GM23248 (cell line): ENCODE data around the gene ITGAV. TPM values are rescaled to one million over a fixed set of nuclear protein-coding genes. Genes with fewer than 3 reads are reported as not detected.

Experiments used
- DNase-seq: peaks from one replicate; pipeline ENCODE4 v3.0.0-alpha.2; 2015
- H2AFZ ChIP-seq: fragments of 200-600 bp; sonication (generic); 2 replicates; pipeline ENCODE4 v1.6.1; 2016; ENCODE audit warnings: antibody characterized with exemption
- H3F3A ChIP-seq: fragments of 200-600 bp; sonication (generic); 2 replicates; pipeline ENCODE4 v1.6.1; 2016; ENCODE audit warnings: mild to moderate bottlenecking, antibody characterized with exemption, mixed run types; ENCODE audit not compliant: insufficient read depth
- H3K27ac ChIP-seq: fragments of 200-600 bp; sonication (generic); 2 replicates; pipeline ENCODE4 v1.5.1; 2016; ENCODE audit warnings: mild to moderate bottlenecking
- H3K27me3 ChIP-seq: fragments of 200-600 bp; sonication (generic); replicated peaks from 2 replicates; pipeline ENCODE4 v1.6.1; 2016; ENCODE audit warnings: mild to moderate bottlenecking; ENCODE audit not compliant: insufficient read depth
- H3K36me3 ChIP-seq: fragments of 200-600 bp; sonication (generic); 2 replicates; pipeline ENCODE4 v1.6.1; 2016; ENCODE audit warnings: low read depth, mild to moderate bottlenecking
- H3K4me1 ChIP-seq: fragments of 200-600 bp; sonication (generic); 2 replicates; pipeline ENCODE4 v1.6.1; 2016; ENCODE audit warnings: mild to moderate bottlenecking; ENCODE audit not compliant: insufficient read depth
- H3K4me2 ChIP-seq: fragments of 200-600 bp; sonication (generic); one replicate; pipeline ENCODE4 v1.6.1; 2016; ENCODE audit warnings: mild to moderate bottlenecking; ENCODE audit not compliant: unreplicated experiment
- H3K4me3 ChIP-seq: fragments of 200-600 bp; sonication (generic); 2 replicates; pipeline ENCODE4 v1.5.1; 2016; ENCODE audit warnings: mild to moderate bottlenecking
- H3K79me2 ChIP-seq: fragments of 200-600 bp; sonication (generic); 2 replicates; pipeline ENCODE4 v1.6.1; 2016; ENCODE audit warnings: mild to moderate bottlenecking; ENCODE audit not compliant: insufficient read depth
- H3K9ac ChIP-seq: fragments of 200-600 bp; sonication (generic); 2 replicates; pipeline ENCODE4 v1.6.1; 2016; ENCODE audit warnings: mild to moderate bottlenecking
- H3K9me2 ChIP-seq: fragments of 200-600 bp; sonication (generic); 2 replicates; pipeline ENCODE4 v1.6.1; 2016; ENCODE audit warnings: mixed run types, mild to moderate bottlenecking, moderate library complexity; ENCODE audit not compliant: insufficient read depth
- H3K9me3 ChIP-seq: fragments of 200-600 bp; sonication (generic); one replicate; pipeline ENCODE4 v1.6.1; 2017; ENCODE audit warnings: low read depth
- H4K20me1 ChIP-seq: fragments of 200-600 bp; sonication (generic); 2 replicates; pipeline ENCODE4 v1.6.0; 2016; ENCODE audit not compliant: insufficient read depth
- EZH2 ChIP-seq: fragments of 200-600 bp; sonication (generic); IDR thresholded peaks from 2 replicates; pipeline ENCODE4 v1.6.1; 2018; ENCODE audit warnings: antibody characterized with exemption, mild to moderate bottlenecking; ENCODE audit not compliant: insufficient read depth, poor library complexity, severe bottlenecking
- EZH2phosphoT487 ChIP-seq: fragments of 200-600 bp; sonication (generic); IDR thresholded peaks from 2 replicates; pipeline ENCODE4 v1.6.1; 2018; ENCODE audit warnings: antibody characterized with exemption, moderate library complexity, mild to moderate bottlenecking, low read depth; ENCODE audit not compliant: insufficient read depth
- WGBS, 2 experiments: methylation state at CpG; one replicate each; pipeline ENCODE4 v1.1.6; 2015 to 2017; ENCODE audit warnings: low lambda C conversion rate in 2 of 2, low coverage in 1 of 2; ENCODE audit errors: missing lambda C conversion rate in 2 of 2; 5-methylcytosine and 5-hydroxymethylcytosine counted together
- in situ Hi-C: fragments of 300-500 bp; cut with MboI; formaldehyde crosslinking; loops from 2 replicates; pipeline ENCODE4 v1.15.0; 2020
- polyA plus RNA-seq: library from polyadenylated mRNA; unstranded; fragments of >200 nt; fragmentation: Nextera tagmentation; extraction: Ambion mirVana; gene quantifications from 2 replicates; pipeline ENCODE4 v1.2.1, GENCODE V29; 2016
- total RNA-seq: library from RNA; depleted of rRNA; stranded (reverse); fragments of >200 nt; shearing (Covaris generic); gene quantifications from 2 replicates; pipeline ENCODE4 v1.2.3, GENCODE V29; 2014; rRNA removed

The ITGAV gene
- 233 and 250 TPM in 2 replicates for total RNA-seq
- polyA plus RNA-seq = 56.8 and 61.9 TPM in 2 replicates

- peak; percentile 96 for DNase-seq
- WGBS, 2 experiments = 0 to 2% methylated on average over 46 to 57 of the region's 71 CpGs
- Histone ChIP-seq H3K9me3 (no peaks in the 10 kb centered on the region), H3K27ac (peak within 1 kb of the TSS; percentile 78), H3K36me3 (no peaks in the 10 kb centered on the region), H4K20me1 (no peaks in the 10 kb centered on the region), H3K4me1 (peaks cover 22% of the 10 kb centered on the region), H3K9me2 (no peaks in the 10 kb centered on the region), H3F3A (peaks cover 3% of the 10 kb centered on the region; the same call in 1 of the 2 replicates), H3K9ac (peak within 1 kb of the TSS; percentile 85), H2AFZ (peak within 1 kb of the TSS; percentile 99), H3K27me3 (no peaks in the 10 kb centered on the region), H3K79me2 (peaks cover 59% of the 10 kb centered on the region), H3K4me3 (peak within 1 kb of the TSS; percentile 92), H3K4me2 (peak within 1 kb of the TSS; percentile 98)
- in situ Hi-C loops = no loop called here
- TF ChIP-seq EZH2 (no peak), EZH2phosphoT487 (no peak)
Observed at GRCh38 chr2:186589612-186590349, at the start of gene ITGAV. Gene ITGAV (plus strand): TSS chr2:186590056. CDS start chr2:186590339, 283 bp downstream.

- H3K27me3 ChIP-seq = no peaks in the 10 kb centered on the region
- no peak overlapping the region; the same call in 1 of the 2 replicates for H3K9ac ChIP-seq
- H3K36me3 ChIP-seq = no peaks in the 10 kb centered on the region
- peak; percentile 71 for DNase-seq
- peaks cover 43% of the 10 kb centered on the region for H3K4me1 ChIP-seq
- WGBS, 2 experiments = 14 to 16% methylated on average over 4 of the region's 4 CpGs
- peak overlapping the region; percentile 28 for H3K27ac ChIP-seq
- TF ChIP-seq EZH2 (no peak), EZH2phosphoT487 (no peak)
- H3K9me3 ChIP-seq = no peaks in the 10 kb centered on the region
- H3K4me3 ChIP-seq = peak overlapping the region; percentile 20
- H3F3A ChIP-seq = peaks cover 38% of the 10 kb centered on the region
- no peaks in the 10 kb centered on the region for H3K79me2 ChIP-seq
- H2AFZ ChIP-seq = peak overlapping the region; percentile 35
- H3K4me2 ChIP-seq = peak overlapping the region; percentile 55
- no peaks in the 10 kb centered on the region for H4K20me1 ChIP-seq
- no peaks in the 10 kb centered on the region for H3K9me2 ChIP-seq
- in situ Hi-C loops = no loop called here
Observed at GRCh38 chr2:186540941-186541340, 48.9 kb upstream of the ITGAV start.

GRCh38 chr2:186542002-186542401 lies 47.9 kb upstream of the ITGAV start:
- Histone ChIP-seq H4K20me1 (no peaks in the 10 kb centered on the region), H3K79me2 (no peaks in the 10 kb centered on the region), H3F3A (peaks cover 43% of the 10 kb centered on the region), H3K9me2 (no peaks in the 10 kb centered on the region), H3K27ac (no peak overlapping the region), H3K27me3 (no peaks in the 10 kb centered on the region), H3K4me1 (peaks cover 53% of the 10 kb centered on the region), H3K9me3 (no peaks in the 10 kb centered on the region), H3K36me3 (no peaks in the 10 kb centered on the region), H3K4me2 (no peak overlapping the region), H3K9ac (no peak overlapping the region), H3K4me3 (no peak overlapping the region), H2AFZ (no peak overlapping the region)
- in situ Hi-C loops = no loop called here
- no peak for TF ChIP-seq EZH2phosphoT487
- TF ChIP-seq EZH2 = no peak
- 89 to 97% methylated on average over 4 of the region's 4 CpGs for WGBS, 2 experiments
- DNase-seq = no peak

- peak; percentile 76 for DNase-seq
- peak overlapping the region; percentile 56 for H3K4me3 ChIP-seq
Observed at GRCh38 chr2:186543561-186544131, 46.2 kb upstream of the ITGAV start.

More at GRCh38 chr2:186543561-186544131, 46.2 kb upstream of the ITGAV start:
- no peaks in the 10 kb centered on the region for H3K9me2 ChIP-seq
- H3K27ac ChIP-seq = peak overlapping the region; percentile 88
- no peaks in the 10 kb centered on the region for H4K20me1 ChIP-seq
- WGBS, 2 experiments = 30% methylated on average over 3 of the region's 3 CpGs
- H3F3A ChIP-seq = peaks cover 46% of the 10 kb centered on the region
- H2AFZ ChIP-seq = no peak overlapping the region
- no peaks in the 10 kb centered on the region for H3K79me2 ChIP-seq
- H3K9ac ChIP-seq = peak overlapping the region; percentile 67
- TF ChIP-seq EZH2 (no peak), EZH2phosphoT487 (no peak)
- no peaks in the 10 kb centered on the region for H3K27me3 ChIP-seq
- H3K9me3 ChIP-seq = no peaks in the 10 kb centered on the region
- in situ Hi-C loops = no loop called here
- H3K4me1 ChIP-seq = peaks cover 60% of the 10 kb centered on the region
- H3K4me2 ChIP-seq = peak overlapping the region; percentile 69
- no peaks in the 10 kb centered on the region for H3K36me3 ChIP-seq
